ENCODE measurements around the gene SEC63.
"Not testable (repeated sequence)": the region's sequence is repeated elsewhere in the genome, so short reads cannot be mapped to it uniquely, and the experiment has no call there.

DNA sequence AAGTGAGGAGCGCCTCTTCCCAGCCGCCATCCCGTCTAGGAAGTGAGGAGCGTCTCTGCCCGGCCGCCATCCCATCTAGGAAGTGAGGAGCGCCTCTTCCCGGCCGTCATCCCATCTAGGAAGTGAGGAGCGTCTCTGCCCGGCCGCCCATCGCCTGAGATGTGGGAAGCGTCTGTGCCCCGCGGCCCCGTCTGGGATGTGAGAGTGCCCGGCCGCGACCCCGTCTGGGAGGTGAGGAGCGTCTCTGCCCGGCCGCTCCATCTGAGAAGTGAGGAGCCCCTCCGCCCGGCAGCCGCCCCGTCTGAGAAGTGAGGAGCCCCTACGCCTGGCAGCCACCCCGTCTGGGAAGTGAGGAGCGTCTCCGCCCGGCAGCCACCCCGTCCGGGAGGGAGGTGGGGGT, 23.8 kb downstream of the SEC63 start:
- not testable (repeated sequence) for TF ChIP-seq POLR2A (IDR thresholded peaks at IDR 0.05; ENCODE audit: low read length); GATA1 (IDR thresholded peaks at IDR 0.05; ENCODE audit: low read depth, low read length)

Data from erythroblast (primary cell).